ENCODE measurements around the gene FAM161B. TPM values are rescaled to one million over a fixed set of nuclear protein-coding genes. Genes with fewer than 3 reads are reported as not detected.

The FAM161B gene
- total and polyA plus RNA-seq, 2 of the 8 experiments (the other 6 are each of a cell fraction or from before 2014, with no cell fraction given), result 0.14 to 0.32 TPM

DNA sequence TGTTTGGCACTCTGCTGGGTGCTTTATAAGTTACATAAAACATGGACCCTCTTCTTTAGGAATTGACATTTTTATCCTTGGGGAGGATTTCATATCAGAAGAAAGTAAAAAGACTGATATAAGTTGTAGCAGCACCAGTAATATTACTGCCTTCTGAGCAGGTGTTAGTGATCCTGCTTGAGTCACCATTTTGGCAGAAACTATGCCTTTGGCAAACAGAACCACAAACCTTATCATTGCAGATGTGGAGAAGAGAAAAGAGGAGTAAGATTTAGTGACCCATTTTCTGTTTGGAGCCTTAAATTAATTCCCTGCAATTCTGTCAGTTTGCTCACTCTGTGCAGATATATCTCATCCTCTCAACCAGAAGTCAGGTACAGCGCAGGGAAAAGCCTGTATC, 40.2 kb downstream of the FAM161B start:
- H2BK120ac ChIP-seq (replicated peaks; ENCODE audit: low read depth, low read length), result no peak overlapping the region
- H4K8ac ChIP-seq (ENCODE audit: extremely low read depth, insufficient read depth, low read length), result no peak overlapping the region
- peaks cover 3 to 56% (median 34%) of the 10 kb centered on the region in 4 experiments; a peak in 7 of 8 replicates for H3K36me3 ChIP-seq (ENCODE audit: control insufficient read depth in 2 of 4, insufficient read depth in 4 of 4, low read length in 3 of 4)
- H3K27me3 ChIP-seq (replicated peaks in 1 of 4; ENCODE audit: control insufficient read depth in 3 of 4, extremely low read depth in 1 of 4, insufficient read depth in 3 of 4, low read length in 3 of 4), result no peaks in the 10 kb centered on the region
- no peaks in the 10 kb centered on the region for H3K79me1 ChIP-seq (ENCODE audit: low read depth, low read length)
- H3K4me2 ChIP-seq (ENCODE audit: insufficient read depth in 1 of 2, low read depth in 2 of 2, low read length in 2 of 2), result no peak overlapping the region
- ChIA-PET POLR2A (ENCODE audit: partially characterized antibody) (no interaction called here), CTCF (ENCODE audit: partially characterized antibody) (no interaction called here)
- no peaks in the 10 kb centered on the region for H3K23me2 ChIP-seq (ENCODE audit: low read depth, low read length)
- no peak overlapping the region for H2BK15ac ChIP-seq (ENCODE audit: low read length)
- H3K4me1 ChIP-seq (replicated peaks in 1 of 4; ENCODE audit: control insufficient read depth in 3 of 4, insufficient read depth in 4 of 4, low read length in 3 of 4), result no peaks in the 10 kb centered on the region
- no peak overlapping the region for H3K27ac ChIP-seq (ENCODE audit: low read depth, low read length)
- FAIRE-seq (no peak), DNase-seq (ENCODE audit: low read depth in 1 of 2, low spot score in 2 of 2) (no peak)
- H2BK20ac ChIP-seq (ENCODE audit: low read length), result no peak overlapping the region
- H3K14ac ChIP-seq (ENCODE audit: insufficient read length), result no peak overlapping the region
- no peak overlapping the region for H3K4ac ChIP-seq (replicated peaks; ENCODE audit: insufficient read length, low read depth, low read length)
- no peak overlapping the region for H4K91ac ChIP-seq (replicated peaks; ENCODE audit: insufficient read length, low read length)
- H2AK5ac ChIP-seq (ENCODE audit: low read depth, low read length), result no peak overlapping the region
- H3K18ac ChIP-seq (ENCODE audit: extremely low read depth, low read length), result no peak overlapping the region
- WGBS, 2 experiments (ENCODE audit: extremely low coverage in 1 of 2, insufficient coverage in 1 of 2, insufficient read length in 1 of 2, insufficient replicate concordance in 2 of 2, low coverage in 1 of 2, low lambda C conversion rate in 2 of 2, missing lambda C conversion rate in 1 of 2), result 83% methylated on average over 1 of the region's 1 CpG; no CpG with 5 or more reads in 1 of the 2 experiments
- no peak overlapping the region for H3K4me3 ChIP-seq (ENCODE audit: extremely low read depth in 1 of 4, insufficient read depth in 2 of 4, low read depth in 3 of 4, low read length in 4 of 4)
- H3K9me3 ChIP-seq (ENCODE audit: insufficient read depth in 2 of 2, low read depth in 1 of 2, low read length in 1 of 2), result no peaks in the 10 kb centered on the region; a peak in 1 of 4 replicates
- H4K5ac ChIP-seq (ENCODE audit: insufficient read length, low read depth, low read length), result no peak overlapping the region
- no peak overlapping the region for H2BK5ac ChIP-seq (ENCODE audit: low read depth, low read length)
- no peak overlapping the region for H2AFZ ChIP-seq (ENCODE audit: low read length)
- no peak overlapping the region for H3K56ac ChIP-seq (replicated peaks; ENCODE audit: insufficient read length, low read depth, low read length)
- H3K23ac ChIP-seq (ENCODE audit: insufficient read length), result no peak overlapping the region
- no peak overlapping the region for H3K9ac ChIP-seq (replicated peaks in 1 of 4; ENCODE audit: extremely low read depth in 1 of 4, low read depth in 3 of 4, low read length in 3 of 4)
- H2BK12ac ChIP-seq (ENCODE audit: low read depth, low read length), result no peak overlapping the region
- no peak for TF ChIP-seq NRF1 (IDR thresholded peaks at IDR 0.05; ENCODE audit: low read depth, low read length)
- no peak for TF ChIP-seq ASH2L (IDR thresholded peaks at IDR 0.05; ENCODE audit: low read length)
- no peaks in the 10 kb centered on the region for H3K79me2 ChIP-seq (ENCODE audit: control insufficient read depth in 1 of 2, insufficient read depth in 2 of 2, low read length in 2 of 2)
- H4K20me1 ChIP-seq (replicated peaks in 1 of 2; ENCODE audit: control insufficient read depth in 1 of 2, insufficient read depth in 2 of 2, low read length in 2 of 2), result no peaks in the 10 kb centered on the region
